Measurements from ENCODE around the gene MMRN1.
A peak's percentile ranks its signal among the peaks of the same experiment; 100 is the strongest.

Gene MMRN1, protein sequence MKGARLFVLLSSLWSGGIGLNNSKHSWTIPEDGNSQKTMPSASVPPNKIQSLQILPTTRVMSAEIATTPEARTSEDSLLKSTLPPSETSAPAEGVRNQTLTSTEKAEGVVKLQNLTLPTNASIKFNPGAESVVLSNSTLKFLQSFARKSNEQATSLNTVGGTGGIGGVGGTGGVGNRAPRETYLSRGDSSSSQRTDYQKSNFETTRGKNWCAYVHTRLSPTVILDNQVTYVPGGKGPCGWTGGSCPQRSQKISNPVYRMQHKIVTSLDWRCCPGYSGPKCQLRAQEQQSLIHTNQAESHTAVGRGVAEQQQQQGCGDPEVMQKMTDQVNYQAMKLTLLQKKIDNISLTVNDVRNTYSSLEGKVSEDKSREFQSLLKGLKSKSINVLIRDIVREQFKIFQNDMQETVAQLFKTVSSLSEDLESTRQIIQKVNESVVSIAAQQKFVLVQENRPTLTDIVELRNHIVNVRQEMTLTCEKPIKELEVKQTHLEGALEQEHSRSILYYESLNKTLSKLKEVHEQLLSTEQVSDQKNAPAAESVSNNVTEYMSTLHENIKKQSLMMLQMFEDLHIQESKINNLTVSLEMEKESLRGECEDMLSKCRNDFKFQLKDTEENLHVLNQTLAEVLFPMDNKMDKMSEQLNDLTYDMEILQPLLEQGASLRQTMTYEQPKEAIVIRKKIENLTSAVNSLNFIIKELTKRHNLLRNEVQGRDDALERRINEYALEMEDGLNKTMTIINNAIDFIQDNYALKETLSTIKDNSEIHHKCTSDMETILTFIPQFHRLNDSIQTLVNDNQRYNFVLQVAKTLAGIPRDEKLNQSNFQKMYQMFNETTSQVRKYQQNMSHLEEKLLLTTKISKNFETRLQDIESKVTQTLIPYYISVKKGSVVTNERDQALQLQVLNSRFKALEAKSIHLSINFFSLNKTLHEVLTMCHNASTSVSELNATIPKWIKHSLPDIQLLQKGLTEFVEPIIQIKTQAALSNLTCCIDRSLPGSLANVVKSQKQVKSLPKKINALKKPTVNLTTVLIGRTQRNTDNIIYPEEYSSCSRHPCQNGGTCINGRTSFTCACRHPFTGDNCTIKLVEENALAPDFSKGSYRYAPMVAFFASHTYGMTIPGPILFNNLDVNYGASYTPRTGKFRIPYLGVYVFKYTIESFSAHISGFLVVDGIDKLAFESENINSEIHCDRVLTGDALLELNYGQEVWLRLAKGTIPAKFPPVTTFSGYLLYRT

DNA sequence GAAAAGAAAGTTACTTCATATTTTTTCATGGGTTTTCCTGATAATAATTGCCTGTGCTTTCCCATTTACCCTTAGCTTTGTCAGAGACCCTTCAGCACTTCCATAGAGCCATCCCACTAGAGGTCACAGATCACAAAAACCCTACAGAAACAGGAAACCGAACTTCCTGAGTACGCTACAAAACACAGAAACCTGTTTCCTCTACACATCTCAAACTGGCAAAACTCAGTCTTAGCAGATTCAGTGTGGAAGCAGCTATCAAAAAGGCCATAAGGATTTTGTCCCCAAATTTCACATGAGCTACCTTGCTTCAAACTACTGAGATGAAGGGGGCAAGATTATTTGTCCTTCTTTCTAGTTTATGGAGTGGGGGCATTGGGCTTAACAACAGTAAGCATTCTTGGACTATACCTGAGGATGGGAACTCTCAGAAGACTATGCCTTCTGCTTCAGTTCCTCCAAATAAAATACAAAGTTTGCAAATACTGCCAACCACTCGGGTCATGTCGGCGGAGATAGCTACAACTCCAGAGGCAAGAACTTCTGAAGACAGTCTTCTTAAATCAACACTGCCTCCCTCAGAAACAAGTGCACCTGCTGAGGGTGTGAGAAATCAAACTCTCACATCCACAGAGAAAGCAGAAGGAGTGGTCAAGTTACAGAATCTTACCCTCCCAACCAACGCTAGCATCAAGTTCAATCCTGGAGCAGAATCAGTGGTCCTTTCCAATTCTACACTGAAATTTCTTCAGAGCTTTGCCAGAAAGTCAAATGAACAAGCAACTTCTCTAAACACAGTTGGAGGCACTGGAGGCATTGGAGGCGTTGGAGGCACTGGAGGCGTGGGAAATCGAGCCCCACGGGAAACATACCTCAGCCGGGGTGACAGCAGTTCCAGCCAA is at the start of gene MMRN1:
MMRN1 (plus strand) TSS at position 206 of the 902 bp plus-strand sequence; CDS start at position 324, 118 bp downstream.
- DNase-seq = no peak

DNA sequence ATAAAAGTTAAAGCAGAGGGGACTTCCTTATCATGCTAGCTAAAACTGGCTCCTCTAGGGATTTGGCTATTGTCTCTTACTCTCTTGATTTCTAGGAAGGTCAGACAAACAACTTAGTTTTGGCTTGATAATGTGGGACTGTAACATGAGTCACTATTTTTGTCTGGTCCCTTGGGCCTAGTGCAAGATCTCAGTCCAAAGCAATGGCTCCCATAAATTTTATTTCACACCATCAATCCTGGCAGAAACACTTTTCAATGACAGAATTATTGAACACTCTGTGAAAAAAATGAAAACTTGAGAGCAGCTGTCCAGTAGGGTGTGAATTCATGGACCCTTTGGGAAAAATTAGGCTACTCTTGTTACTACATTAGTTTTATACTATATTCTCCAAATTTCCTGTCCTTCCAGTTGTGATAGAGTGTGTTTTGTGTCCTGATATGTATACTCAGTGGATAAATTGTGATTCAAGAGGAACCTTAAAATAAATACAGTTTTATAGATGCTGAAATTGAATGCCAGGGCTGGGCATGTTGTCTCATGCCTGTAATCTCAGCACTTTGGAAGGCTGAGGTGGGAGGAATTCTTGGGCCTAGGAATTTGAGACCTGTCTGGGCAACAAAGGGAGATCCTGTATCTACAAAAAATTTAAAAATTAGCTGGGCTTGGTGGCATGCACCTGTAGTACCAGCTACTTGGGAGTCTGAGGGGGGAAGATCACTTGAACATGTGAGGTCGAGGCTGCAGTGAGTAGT is 46.9 kb upstream of the MMRN1 start:
- no peak for DNase-seq

DNA sequence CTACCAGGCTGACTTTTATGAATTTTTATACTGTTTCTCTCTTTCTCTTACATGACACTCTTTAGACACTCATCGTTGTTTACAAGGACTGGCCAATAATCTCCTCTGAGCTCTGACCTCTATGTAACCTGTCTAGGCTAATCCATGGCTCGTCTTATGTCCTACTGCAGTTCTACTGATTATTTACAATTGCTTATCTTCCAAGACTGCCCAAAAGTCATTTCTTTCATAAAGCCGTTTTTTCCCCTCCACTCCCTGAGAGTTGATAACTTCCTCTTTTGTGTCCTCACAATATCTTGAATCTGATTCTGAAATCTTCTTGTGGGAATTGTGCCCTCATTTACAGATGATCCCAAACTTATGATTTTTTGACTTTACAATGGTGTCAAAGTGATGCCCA is 39.4 kb upstream of the MMRN1 start:
- DNase-seq = no peak

DNA sequence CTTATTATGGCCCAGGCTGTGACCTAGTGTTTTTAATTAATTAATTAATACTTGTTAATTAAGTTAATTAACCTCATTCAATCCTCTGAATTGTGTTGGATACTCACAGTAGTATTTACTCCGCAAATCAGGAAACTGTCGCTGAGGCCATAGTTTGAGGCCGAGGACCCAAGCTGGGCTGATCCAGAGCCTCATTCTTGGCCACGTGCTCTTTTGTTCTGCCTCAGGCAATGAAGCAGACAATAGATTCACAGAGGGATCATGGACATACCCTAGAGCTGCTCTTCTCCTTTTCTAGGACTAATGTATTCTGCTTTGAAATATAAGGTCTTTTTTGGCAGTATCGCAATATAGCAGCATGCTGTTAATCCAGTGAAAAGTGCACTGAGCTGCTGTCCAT is 33.7 kb upstream of the MMRN1 start:
- no peak for DNase-seq

DNA sequence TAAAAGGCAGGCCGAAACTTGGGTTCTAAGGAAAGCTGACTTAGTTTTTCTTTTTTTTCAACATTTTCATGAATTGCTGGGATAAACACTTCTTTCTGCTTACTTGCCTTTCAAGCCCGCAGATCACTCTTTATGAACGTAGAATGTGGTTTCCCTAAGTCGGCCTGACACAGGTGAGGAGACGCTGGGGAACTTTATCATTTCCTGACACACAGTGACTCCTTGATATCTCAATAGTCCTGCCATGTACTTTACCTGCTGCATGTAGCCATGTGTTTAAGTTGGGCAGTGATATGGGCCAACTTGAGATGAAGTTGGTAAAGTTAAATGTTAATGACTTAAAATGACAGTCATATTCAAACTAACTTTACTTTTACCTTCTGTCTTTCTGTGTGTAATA is 31.1 kb upstream of the MMRN1 start:
- no peak for DNase-seq

DNA sequence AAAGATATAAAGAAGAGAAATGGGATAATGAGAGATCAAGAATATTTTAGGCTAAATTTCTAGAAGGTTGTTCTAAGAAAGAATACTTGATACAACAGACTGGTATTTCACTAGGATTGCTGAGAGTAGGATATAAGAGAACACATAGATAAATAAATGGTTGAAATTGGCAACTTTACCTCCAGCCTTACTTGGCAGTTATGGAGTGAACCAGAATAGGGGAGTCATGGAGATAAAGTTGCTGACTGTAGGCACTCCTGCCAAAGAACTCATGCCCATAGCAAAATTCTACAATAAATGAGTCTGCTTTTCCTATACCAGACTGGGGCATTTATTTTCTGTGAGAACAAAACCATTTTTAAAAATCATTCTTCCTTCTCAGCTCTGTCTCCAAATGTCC is 26.4 kb upstream of the MMRN1 start:
- DNase-seq = no peak

DNA sequence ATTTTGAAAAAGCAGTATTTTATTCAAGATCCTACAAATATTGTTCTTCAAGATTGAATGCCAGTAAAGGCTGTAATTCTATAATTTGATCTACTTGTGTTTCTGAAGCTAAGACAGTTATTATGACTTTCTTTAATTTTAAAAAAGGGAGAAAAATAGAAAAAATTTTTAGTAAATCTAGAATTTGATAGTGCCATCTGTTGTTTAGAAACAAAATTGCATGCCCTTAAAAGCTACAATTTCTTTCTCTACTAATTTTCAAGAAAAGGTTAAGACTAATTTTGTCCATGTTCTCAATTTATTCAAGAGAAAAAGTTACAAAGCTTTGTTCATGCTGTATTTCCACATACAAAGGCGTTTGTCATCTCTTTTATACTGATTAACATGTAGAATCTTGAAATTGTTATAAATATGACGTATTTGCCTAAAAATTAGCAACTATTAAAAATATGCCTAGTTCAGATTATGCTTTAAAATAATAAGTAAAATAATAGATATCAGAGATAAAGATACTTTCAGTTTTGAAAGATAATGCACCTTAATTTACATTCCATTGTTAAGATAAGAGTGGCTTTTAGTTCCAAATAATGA is 25.6 kb upstream of the MMRN1 start:
- peak; percentile 1 for DNase-seq

DNA sequence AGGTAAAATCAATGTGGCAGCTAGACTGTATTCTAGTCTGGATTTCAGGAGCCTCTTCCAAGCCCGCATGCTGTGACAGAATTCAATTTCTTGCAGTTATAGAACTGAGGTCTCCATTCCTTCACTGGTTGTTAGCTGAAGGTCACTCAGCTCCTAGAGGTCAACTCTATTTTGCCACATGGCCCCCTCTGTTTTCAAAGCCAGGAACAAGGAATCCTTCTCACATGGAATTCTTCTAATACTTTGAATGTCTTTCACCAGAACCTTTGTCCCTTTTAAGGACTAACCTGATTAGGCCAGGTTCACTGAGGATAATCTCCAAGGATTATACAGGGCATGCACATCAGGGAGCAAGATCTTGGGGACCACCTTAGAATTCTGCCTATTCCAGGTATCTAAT is 23.4 kb upstream of the MMRN1 start:
- no peak for DNase-seq

DNA sequence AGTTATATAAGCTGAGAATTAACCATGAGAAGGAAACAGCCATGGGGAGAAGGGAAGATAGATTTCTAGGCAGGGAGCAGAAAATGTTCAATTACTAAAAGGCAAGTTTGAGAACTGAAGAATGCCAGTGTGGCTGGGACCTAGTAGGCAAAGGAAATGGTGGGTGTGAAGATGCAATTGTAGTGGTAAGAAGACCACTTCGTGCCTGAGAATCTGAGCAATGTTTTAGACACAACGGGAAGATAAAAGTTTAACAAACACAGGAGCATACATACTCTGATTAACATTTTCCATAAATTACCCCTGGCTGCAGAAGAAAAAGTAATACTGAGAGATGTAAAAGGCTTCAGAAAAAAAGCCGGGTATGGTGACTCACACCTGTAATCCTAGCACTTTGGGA is 18.1 kb upstream of the MMRN1 start:
- no peak for DNase-seq

DNA sequence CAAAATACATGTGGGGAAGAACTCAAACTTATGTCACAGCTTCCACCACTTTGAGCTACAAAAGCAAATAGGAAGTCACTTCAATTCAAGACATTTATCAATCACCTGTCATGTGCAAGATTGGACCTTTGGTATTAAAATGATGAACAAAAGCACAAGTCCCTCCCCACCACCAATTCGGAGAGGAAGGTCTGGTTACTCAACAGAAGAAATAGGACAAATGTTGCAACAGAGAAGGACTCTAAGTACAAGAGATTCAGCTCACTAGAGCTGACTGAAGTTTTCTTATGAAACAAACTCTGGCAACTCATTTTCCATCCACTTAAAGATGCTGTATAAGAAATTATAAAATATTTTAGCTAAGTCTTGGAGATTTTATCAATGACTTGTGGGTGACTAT is 16.0 kb upstream of the MMRN1 start:
- DNase-seq = no peak

DNA sequence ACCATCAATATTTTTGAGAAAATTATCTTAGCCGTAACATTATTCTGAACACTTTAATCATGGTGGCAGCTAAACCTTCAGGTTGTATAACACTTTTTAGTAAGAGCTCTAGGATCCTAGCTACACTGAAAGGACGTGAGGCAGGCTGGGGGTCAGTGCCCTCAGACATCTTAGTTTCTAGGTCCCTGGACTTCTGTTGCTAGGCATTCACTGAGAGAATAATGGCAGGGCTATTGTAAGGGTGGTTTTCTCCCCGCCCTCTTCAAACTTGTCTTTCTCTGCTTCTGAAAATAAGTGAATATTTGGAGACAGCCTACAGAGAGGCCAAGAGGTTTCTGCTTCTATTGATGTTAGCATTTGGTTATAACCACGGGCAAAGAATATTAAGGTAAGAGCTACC is 15.4 kb upstream of the MMRN1 start:
- DNase-seq = no peak

DNA sequence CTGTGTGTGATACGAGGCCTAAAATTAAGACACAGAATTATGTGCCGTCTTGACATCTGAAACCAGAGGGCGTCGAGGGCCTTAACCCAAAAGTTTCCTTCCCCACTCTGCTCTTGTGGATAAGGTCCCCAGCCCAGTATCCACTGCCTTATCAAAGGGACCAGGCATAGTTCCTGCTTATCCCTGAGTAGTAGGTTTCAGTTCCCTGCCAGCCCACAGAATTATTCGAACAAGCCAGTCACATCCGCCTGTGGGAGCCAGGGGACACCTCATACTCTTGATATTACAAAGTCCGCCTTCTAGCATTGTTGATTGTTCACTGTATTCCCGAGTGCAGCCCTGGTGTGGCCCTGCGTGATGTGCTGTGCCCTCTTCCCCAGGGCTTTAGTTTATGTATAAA is 5.4 kb upstream of the MMRN1 start:
- DNase-seq = no peak

DNA sequence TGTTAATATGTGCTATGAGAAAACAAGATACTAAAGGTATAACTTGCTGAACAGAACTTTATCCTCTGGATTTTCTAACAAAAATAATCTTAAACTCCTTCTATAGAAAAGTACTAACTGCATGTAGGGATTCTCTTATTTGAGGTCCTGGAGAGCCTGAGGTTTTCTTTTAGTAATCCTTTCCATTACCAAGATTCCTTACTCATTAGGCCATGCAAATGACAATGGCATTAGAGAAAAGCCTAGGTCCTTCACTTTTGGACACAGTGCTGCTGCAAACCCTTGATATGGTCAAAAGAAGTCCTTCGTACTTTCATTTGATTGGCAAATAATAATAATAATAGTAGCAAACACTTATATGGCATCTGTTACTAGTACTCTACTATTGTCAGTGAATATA is 3.2 kb downstream of the MMRN1 start:
- no peak for DNase-seq

DNA sequence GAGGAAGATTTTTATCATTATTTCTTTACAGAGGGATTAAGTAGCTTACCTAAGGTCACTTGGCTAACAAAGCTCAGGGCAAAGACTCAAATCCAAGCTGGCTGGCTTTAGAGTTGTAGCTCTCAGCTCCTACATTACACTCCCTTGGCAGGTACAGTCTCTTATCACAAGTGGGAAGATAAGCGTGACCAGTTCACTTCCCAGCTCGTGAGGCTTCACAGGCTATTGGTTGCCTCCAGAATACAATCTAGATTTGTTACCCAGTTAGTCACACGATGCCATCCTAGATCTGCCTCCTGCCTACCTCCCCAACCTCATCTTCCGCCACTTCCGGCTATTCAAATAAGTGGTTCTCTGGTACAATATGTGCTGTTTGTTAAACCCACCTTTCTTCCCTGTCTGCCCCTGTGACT is 3.7 kb downstream of the MMRN1 start:
- no peak for DNase-seq

DNA sequence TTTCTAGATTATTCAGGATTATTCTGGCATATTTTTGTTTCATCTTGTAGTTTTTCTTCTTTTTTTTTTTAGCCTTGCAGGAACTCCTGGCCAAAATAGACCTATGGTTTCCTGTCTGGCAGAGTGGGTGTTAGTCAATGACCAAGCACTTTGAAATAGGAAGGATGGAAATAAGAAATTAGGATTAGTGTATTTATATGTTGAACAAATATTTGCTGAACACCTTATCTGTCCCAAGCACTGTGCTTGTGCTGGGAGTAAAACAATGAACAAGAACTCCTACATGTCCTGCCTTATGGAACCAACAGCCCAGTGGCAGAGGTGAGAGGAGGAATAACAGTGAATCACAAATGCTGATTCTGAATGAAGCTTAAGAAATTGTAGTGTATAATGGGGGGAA is 4.5 kb downstream of the MMRN1 start:
- no peak for DNase-seq

DNA sequence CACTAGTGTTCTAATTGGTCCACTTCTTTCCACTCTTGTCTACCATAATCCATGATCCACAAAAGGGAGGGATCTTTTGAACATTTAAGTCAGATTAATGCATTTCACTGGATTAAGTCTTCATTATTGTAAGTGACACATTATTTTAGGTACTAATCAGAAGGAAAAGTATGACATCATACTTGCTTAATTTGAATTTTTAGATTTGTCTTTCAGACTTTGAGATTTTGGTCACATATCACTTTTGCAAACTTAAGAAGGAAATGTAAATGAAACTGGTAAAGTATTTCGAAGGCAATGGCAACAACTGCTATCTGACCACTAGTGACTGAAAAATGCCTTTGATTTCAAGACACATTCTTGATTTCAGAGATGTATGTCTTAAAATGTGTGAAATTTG is 5.2 kb downstream of the MMRN1 start:
- no peak for DNase-seq

DNA sequence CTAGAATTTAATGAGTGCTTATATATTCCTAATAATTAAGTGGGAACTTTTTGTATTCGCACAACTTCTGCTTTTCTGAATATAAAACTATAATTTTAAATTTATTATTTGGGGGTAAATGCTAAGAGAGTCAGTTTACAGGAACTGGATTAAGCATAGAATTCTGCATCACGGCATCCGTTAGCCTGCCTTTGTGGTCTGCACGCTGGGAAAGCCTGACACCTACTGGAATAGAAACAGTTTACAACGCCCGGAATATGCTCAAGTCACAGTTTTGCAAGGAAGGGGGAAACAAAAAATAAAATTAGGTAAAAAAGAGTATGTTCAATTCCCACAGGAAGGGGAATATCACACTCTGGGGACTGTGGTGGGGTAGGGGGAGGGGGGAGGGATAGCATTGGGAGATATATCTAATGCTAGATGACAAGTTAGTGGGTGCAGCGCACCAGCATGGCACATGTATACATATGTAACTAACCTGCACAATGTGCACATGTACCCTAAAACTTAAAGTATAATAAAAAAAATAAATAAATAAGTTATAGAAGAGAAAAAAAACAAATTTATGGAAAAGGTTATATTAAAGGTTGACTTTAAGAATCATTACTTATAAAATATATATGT is 7.3 kb downstream of the MMRN1 start:
- DNase-seq = peak; percentile 45

DNA sequence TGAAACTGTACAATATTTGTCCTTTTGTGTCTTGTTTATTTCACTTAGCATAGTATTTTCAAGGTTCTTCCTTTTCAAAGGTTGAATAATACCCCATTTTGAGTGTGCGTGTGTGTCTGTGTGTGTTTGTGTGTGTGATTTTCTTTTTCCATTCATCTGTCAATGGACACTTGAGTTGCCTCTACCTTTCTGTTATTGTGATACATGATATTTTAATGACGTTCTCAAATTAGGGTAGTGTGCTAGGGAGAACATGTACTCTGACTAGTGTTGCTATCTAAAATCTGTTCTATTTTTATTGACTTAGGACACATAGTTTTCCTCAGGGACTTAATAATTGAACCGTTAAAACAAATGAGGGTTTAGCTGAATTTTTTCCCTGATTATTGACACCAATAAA is 9.9 kb downstream of the MMRN1 start:
- DNase-seq = no peak

DNA sequence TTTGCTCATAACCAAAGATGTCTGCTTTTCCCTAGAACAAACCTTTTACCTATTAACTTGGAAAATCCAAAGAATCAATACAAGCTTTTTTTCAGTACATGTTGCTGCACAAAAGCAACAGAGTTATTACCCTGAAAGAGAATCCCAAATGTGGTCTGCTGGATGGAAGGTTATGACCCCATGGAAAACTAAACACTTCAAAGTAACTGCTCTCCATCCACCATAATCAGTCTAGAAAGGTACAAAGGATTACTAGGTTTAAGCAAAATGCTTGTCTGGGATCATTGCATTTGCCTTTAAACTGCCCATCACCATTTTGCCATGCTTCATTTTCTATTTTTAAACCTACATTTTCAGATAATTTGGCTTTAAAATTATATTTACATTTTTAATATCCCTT is 11.7 kb downstream of the MMRN1 start:
- no peak for DNase-seq

DNA sequence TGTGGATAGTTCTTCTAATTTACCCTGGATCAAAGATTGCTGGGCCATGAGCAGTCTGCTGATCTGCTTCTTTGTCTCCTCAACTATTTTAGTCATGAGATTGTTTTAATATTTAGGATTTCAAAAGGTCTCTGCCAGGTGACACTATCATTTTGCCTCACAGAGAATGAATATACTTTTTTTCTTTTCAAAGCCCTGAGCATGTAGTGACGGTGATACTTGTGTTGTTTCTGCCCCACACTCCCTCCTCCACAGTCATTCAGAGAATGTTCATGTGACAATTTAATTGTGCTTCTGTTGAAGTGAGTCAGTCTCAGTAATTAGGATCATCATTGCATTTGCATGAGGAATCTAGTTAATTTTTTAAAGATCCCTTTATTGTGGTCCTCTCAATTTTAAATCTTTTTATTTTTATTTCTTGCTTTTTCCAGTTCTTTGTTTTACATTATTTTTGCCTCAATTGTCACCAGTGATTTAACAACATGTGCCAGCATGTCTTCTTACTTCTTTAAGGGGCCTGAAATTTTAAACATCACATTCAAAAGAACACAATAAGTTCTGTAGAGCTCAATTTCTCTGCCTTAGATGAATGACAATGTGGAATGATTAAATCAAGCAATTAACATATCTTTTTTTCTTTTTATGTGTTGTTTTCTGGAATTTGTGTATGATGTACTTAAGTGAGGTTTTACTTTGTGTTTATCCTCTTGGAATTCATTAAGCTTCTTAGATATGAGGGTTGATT is 12.3 kb downstream of the MMRN1 start:
- DNase-seq = no peak

Measured in NCI-H446 treated with DMSO at 0.1 percent for 48 hours (cell line).